Adipocyte (in vitro differentiated cells): Measurements from ENCODE around the gene UBE2J2.

Experiments used
- DNase-seq: peaks from one replicate; pipeline ENCODE4 v3.0.0-alpha.2; 2015; ENCODE audit warnings: low read depth
- H3K27me3 ChIP-seq: replicated peaks from 2 replicates; pipeline ENCODE4 v1.7.0; 2013; ENCODE audit warnings: mild to moderate bottlenecking, low read length, moderate library complexity; ENCODE audit not compliant: control insufficient read depth, insufficient read depth
- H3K36me3 ChIP-seq: 2 replicates; pipeline ENCODE4 v1.7.0; 2013; ENCODE audit warnings: low read length, mild to moderate bottlenecking, moderate library complexity; ENCODE audit not compliant: control insufficient read depth, insufficient read depth, severe bottlenecking
- H3K4me1 ChIP-seq: 2 replicates; pipeline ENCODE4 v1.7.0; 2013; ENCODE audit warnings: mild to moderate bottlenecking, low read length, moderate library complexity; ENCODE audit not compliant: control insufficient read depth, insufficient read depth
- H3K4me3 ChIP-seq: 2 replicates; pipeline ENCODE4 v1.7.0; 2013; ENCODE audit warnings: mild to moderate bottlenecking, low read length, moderate library complexity
- H3K9ac ChIP-seq: 2 replicates; pipeline ENCODE4 v1.7.0; 2013; ENCODE audit warnings: mild to moderate bottlenecking, low read length, moderate library complexity
- H3K9me3 ChIP-seq: 2 replicates; pipeline ENCODE4 v1.7.0; 2013; ENCODE audit warnings: mild to moderate bottlenecking, low read length, moderate library complexity; ENCODE audit not compliant: control insufficient read depth

The UBE2J2 gene

DNA sequence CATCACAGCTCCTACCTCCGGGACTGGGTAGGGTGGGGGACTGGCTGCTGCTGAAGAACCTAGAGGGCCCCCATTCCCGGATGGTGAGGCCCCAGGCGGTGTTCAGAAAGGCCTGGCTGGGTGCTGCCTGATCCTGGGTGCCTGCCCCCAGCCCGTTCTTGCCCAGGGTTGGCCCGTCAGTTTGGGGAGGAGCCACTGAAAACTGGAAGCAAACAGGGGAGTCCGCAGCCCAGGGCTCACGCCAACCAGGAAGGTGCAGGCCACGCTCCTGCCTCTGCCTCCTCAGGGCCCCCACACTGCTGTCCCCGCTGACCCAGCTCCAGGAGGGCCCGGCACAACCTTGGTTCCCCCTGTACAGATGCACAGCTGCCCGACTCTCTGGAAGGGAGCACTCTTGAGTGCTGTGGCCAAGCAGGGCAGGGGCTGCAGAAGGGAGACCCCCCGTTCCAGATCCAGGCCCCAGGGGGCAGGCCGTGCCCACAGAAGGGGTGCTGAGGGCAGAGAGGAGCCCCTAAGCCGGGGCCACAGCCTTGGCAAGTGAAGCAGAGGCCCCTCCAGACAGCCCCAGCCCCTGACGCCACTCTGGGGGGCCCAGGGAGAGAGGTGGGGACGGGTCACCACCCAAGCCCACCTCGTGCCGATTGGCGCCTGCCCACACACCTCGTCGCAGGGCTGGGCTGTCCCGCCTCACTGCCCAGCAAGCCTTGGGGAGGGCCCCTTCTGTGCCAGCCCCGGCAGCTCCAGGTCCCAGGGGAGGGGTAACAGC, 32.6 kb downstream of the UBE2J2 start:
- Histone ChIP-seq H3K4me1 (no peaks in the 10 kb centered on the region), H3K9ac (no peak overlapping the region), H3K27me3 (peaks cover 14% of the 10 kb centered on the region), H3K9me3 (no peaks in the 10 kb centered on the region), H3K4me3 (no peak overlapping the region), H3K36me3 (no peaks in the 10 kb centered on the region)
- no peak for DNase-seq

DNA sequence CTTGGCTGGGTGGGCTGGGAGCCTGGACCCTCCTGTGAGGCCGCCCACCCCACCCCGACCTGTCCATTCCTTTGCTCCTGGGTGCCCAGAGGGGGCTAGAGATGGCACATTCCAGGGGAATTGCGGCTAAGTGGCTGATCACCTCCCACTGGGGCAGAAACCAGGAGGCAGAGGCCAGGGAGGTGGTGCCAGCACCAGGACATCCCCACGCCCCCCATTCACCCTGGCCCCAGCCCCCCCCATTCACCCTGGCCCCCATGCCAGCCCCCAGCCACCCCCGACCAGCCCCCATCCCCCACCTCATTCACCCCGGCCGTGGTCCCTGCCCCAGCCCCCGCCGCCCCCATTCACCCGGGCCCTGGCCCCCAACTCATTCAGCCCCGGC, 33.3 kb downstream of the UBE2J2 start:
- no peaks in the 10 kb centered on the region for H3K36me3 ChIP-seq
- no peaks in the 10 kb centered on the region for H3K4me1 ChIP-seq
- H3K9ac ChIP-seq, result no peak overlapping the region
- H3K27me3 ChIP-seq, result peaks cover 14% of the 10 kb centered on the region
- no peak for DNase-seq
- H3K9me3 ChIP-seq, result no peaks in the 10 kb centered on the region
- no peak overlapping the region for H3K4me3 ChIP-seq

DNA sequence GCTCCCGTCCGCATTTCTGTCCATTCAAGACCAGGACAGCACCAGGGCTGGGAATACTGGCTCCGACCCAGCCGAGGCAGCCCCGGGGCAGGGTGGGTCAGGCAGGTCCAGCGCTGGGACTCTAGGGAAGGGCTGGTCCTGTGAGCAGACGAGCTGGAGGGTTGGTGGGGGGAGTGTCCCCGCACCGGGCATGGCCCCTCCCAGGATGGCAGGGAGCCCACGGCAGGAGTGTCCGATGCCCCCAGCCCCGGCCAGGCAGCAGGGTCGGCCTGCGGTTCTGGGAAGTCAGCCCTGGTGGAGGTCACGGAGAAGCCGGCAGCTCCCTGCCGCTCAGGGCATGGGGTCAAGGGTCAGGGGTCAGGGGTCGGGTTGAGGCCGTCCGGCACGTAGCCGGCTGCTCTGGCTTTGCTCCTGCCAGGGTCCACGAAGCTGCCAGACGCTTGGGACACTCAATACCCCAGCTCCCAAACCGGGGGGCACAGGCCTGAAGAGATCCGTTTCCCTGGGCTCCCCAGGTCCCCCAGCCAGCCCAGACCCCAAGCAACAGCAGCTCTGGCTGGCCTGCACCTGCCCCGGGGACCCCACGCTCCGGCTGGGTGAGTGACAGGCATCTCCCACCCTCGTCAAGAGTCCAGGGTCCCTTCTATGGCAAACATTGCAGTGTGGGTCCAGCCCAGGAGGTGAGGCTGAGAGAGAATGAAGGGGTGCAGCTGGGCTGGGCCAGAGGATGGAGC, 33.9 kb downstream of the UBE2J2 start:
- no peak for DNase-seq
- Histone ChIP-seq H3K4me3 (no peak overlapping the region), H3K27me3 (peaks cover 14% of the 10 kb centered on the region), H3K9ac (no peak overlapping the region), H3K36me3 (no peaks in the 10 kb centered on the region), H3K9me3 (no peaks in the 10 kb centered on the region), H3K4me1 (no peaks in the 10 kb centered on the region)

DNA sequence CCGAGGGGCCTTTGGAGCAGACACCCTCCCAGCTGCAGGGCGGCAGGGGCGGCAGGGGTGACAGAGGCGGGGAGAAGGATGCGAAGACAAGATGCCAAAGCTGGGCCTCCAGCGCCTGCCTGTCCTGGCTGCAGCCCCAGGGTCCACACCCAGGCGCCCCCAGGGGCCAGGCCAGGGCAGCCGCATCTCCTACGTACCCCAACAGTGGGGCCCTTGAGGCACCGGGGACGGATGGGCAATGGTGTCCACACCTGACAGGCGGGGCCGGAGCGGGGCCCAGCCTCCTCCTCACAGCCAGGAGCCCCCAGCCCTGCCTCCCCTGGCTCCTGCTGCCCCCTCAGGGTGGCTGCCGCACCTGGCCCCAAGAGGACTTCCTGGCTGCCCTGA, 34.4 kb downstream of the UBE2J2 start:
- no peak for DNase-seq
- Histone ChIP-seq H3K27me3 (peaks cover 14% of the 10 kb centered on the region), H3K9ac (no peak overlapping the region), H3K4me1 (no peaks in the 10 kb centered on the region), H3K9me3 (no peaks in the 10 kb centered on the region), H3K4me3 (no peak overlapping the region), H3K36me3 (no peaks in the 10 kb centered on the region)

DNA sequence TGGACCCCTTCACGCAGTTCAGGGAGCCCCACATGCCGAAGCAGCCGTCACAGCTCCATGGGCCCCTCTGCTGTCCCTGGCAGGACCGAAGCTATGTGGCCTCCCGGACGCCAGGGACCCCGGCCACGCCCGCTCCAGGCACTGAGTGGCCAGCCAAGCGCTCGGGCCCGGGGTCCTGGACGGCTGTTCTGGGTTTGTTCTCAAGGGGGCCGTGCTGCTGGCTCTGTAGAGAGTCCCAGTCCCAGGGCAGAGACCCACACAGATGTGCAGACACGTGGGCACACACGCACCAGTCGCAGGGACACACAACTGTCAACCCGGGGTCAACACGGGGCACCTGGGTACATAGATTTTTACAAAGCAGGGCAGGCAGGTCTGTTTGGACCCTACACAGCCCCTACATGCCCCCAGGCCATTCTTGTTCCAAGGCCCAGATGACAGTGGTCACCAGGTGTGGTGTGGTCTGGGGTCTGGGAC, 34.9 kb downstream of the UBE2J2 start:
- Histone ChIP-seq H3K9me3 (no peaks in the 10 kb centered on the region), H3K4me3 (no peak overlapping the region), H3K27me3 (peaks cover 14% of the 10 kb centered on the region), H3K36me3 (no peaks in the 10 kb centered on the region), H3K4me1 (no peaks in the 10 kb centered on the region), H3K9ac (no peak overlapping the region)
- no peak for DNase-seq

DNA sequence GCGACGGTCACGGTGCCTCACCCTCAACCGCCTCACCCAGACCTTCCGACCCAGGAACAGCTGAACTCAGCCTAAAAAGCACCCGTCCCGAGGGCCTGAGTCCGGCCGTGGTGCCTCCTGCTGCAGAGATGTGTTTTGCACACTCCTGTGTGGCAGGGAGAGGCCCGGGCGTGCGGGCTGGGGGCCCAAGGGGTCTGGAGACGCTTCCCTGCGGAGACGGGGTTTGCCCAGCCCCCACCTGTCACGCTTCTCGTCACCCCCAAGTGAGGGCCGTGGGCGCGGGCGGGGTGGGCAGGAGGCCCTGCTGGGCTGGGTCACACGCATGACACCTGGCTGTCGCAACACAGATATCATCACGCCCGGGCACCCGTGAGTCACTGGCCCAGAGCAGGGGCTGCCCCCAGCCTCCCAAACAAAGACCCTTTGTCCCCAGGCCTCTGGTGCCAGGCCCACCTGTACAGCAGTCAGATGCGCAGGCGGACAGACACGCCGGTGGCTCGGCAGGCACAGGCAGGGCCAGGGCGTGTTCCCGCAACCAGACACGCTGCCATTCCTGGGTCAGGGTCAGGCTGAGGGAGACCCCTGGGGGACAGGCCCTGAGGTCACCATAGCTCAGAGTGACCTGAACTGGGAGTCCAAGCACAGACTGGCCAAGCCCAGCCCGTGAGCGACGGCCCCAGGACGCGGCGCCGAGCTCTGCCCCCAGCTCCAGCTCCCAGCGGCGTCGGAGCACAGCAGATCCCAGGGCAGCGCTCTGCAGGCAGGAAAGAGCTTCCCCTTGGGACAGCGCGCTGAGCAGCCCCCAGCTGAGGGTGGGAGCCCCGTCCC, 35.6 kb downstream of the UBE2J2 start:
- H3K4me1 ChIP-seq, result peaks cover 4% of the 10 kb centered on the region
- H3K4me3 ChIP-seq, result no peak overlapping the region
- no peak for DNase-seq
- no peaks in the 10 kb centered on the region for H3K36me3 ChIP-seq
- no peaks in the 10 kb centered on the region for H3K9me3 ChIP-seq
- H3K9ac ChIP-seq, result no peak overlapping the region
- H3K27me3 ChIP-seq, result peaks cover 14% of the 10 kb centered on the region

DNA sequence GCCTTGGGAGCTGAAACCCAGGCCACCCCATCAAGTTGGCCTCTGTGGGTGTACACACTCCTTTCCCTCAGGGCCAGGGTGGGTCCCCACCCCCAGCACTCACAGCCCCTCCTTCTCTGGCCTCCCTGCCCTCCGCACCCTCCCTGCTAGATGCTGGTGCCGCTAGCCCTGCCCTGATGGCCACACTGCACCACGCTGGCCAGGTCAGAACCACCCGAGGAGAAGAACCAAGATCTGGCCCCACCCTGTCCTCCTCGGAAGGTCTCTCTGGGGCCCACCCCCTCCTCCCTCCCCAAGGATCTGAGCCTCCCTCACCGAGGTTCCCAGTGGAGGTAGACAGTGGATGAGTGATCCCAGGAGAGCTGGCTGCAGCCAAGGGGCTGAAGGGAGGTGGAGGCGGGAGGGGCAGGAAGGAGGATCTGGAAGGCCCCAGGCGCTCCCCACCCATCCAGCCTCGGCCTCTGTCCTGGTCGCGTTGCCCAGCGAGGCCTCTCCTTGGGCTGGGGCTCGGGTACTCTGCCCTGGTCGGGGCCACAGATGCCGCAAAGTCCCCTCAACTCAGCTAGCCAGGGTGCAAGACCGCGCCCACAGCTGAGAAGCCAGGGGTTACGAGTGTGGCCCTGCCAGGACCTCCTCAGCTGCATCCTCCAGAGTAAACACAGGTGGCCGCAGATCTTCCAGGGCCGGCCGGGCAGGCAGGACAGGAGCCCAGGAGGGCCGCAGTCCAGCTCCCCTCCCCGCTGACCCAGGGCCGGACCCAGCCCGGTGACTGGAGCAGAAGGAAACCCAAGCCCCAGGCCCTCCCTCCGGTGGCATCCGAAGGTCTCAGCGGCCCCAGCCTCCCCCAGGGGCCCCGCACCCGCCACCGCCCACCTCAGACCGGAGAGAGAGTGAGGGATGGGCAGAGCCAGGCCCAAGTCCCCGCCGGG, 36.4 kb downstream of the UBE2J2 start:
- no peak overlapping the region for H3K9ac ChIP-seq
- peaks cover 11% of the 10 kb centered on the region for H3K4me1 ChIP-seq
- DNase-seq, result no peak
- H3K27me3 ChIP-seq, result peaks cover 14% of the 10 kb centered on the region
- no peaks in the 10 kb centered on the region for H3K9me3 ChIP-seq
- H3K36me3 ChIP-seq, result no peaks in the 10 kb centered on the region
- no peak overlapping the region for H3K4me3 ChIP-seq

DNA sequence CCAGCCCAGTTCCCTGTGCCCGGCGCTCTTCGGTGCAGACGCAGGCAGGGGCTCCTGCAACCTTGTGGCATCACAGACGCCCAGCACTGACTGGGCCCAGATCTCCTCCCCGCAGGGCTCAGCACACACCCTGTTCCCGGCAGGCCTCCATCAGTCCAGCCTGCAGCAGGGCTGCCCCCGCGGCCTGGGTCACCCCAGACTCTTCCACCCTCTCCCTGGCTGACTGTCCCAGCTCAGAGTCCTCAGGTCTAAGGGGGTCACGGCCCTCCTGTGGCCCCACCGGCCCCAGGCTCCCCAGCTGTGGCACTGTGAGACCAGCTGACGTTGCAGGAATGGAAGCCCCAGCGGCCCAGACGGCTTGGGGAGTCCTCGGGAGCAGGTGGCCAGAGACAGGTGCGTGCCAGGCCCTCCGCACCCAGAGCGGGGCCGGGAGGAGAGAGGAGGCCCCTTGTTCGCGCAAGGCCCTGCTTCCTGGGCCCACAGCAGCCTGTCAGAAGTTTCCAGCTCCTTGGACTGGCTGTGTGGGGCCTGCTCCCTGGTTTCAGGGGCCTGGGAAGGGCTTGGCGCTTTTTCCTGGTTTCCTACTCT, 37.4 kb downstream of the UBE2J2 start:
- H3K9me3 ChIP-seq, result no peaks in the 10 kb centered on the region
- no peak for DNase-seq
- peaks cover 11% of the 10 kb centered on the region for H3K4me1 ChIP-seq
- H3K4me3 ChIP-seq, result no peak overlapping the region
- no peak overlapping the region for H3K9ac ChIP-seq
- no peaks in the 10 kb centered on the region for H3K36me3 ChIP-seq
- H3K27me3 ChIP-seq, result peaks cover 14% of the 10 kb centered on the region

DNA sequence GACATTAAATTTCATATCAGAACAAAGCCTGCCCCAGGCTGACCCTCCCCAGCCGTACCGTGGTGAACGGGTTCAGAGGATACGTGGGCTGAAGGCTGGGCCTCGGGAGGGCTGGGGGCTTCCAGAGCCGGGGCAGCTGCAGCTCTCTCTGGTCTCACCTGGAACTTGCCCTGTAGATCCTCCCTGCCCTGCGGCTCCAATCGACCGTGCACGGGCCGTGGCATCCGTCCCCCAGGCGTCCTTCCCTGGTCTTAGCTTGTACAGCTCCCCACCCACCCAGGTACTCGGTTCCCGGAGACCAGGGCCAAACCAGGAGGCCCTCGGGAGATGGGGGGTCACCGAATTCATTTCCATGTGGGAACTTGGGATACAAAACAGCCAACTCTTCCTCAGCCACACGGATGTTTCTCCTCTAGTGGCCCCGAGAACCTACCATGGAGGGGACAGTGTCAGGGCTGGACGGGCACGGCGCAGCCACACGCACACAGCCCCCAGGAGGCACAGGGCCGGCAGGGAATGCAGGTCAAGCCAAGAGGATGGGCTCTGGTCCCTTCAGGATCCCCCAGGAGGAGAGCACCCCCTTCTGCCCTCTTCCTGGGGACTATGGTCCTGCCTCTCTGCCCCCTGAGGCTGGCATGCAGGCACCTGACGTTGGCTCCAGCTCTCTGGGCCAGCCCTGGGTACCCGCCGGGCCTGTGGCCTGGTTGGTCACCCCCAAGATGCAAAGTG, 38.5 kb downstream of the UBE2J2 start:
- peaks cover 14% of the 10 kb centered on the region for H3K27me3 ChIP-seq
- H3K9me3 ChIP-seq, result no peaks in the 10 kb centered on the region
- no peak for DNase-seq
- H3K9ac ChIP-seq, result no peak overlapping the region
- H3K36me3 ChIP-seq, result no peaks in the 10 kb centered on the region
- H3K4me1 ChIP-seq, result peaks cover 13% of the 10 kb centered on the region
- no peak overlapping the region for H3K4me3 ChIP-seq
